Stimulated activated CD4-positive, alpha-beta T cell treated with anti-CD3 and anti-CD28 coated beads, Interleukin-2, amount 100 ng/mL, for 24 hours (primary cell): ENCODE measurements around the gene SHBG.
"Not testable (repeated sequence)": the region's sequence is repeated elsewhere in the genome, so short reads cannot be mapped to it uniquely, and the experiment has no call there.

ENCODE experiments used
- DNase-seq, 2 donors: peaks; one replicate each; pipeline ENCODE4 v3.0.0-alpha.2; 2020

Gene SHBG

DNA sequence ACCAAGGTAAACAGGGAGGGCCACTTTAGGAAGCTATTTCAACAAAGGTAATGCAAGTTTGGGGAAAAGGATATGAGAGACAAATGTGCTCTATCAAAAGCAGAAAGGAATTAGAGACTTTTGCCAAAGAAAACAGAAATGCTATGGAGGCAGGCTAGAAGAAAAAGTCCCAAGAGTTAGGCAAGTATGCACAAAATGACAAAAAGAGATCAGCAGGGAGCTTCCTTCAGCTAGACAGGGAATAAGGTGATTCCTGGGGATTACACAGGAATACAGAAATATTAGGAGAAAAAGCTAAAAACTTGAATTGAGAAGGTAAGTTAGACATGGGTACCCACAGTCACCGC, 17.7 kb upstream of the SHBG start:
- DNase-seq = no peak

DNA sequence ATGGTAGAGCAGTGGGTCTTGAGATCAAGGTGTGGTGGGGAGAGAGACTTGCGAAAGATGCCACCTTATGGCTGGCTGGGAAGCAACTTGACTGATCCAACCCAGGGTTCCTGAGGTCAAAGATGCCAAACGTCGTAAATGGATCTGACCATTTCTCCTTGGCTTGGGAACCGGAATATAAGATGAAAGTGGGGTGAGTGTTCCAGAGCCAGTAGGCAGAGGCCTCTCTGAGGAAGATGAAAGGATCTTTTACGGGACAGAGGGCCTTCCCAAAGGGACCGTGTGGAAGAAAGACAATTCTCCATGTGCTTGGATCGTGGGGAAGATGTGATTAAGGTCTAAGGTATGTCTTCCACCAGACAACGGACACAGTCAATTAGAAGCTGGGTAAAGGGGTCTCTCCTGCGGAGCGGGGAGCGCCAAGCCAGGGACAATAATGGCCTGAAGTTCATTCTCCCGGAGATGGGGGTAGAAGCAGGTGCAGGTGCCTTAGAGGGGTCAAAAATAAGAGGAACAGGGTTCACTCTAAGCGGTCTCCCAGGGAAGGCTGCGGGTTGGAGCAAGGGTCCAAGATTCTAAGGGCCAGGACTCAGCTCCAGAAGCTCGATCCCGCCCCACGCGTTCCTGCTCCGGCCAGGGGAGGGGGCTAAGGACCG, 16.0 kb upstream of the SHBG start:
- no peak for DNase-seq

DNA sequence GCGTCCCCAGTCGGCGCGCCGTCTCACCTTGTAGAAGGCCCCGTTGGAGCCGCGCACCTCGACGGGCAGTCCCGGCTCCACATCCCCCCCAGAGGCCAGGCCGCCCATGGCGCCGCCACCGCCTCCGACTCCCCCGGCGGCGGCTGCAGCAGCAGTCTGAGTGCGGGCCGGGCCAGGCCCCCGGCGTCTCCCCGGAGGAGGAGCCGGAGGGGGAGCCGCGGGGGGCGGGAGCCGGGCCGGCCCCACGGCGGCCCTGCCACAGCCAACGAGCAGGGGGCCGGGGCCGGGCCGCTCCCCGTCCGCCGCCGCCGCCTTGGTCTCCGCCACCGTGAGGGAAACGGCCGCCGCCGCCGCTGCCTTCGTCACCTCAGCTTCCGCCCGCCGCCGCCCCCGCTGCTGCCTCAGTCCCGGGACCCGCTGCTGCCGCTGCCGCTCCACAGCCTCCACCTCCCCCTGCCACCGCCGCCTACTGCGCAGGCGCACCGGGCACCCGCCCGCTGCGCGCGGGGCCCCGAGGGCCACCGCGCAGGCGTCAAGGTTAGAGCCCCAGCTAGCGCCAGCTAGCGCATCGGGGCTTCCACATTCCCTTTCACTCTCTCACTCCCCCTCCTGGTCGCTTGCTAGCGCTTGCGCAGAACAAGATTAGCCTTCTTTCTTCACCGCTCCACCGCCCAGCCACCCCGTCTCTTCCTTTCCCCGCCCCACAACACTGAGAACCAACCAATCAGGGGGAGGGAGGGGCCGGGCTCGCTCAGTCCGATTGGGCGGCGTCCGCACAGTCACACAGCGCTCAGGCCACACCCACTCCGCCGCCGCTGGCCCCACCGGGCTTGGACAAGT, 15.3 kb upstream of the SHBG start, which contains the start of gene FXR2:
FXR2 (minus strand) TSS at position 473 of the 840 bp plus-strand sequence; CDS start at position 108, 365 bp downstream.
- DNase-seq = peak; percentile 99 to 100

DNA sequence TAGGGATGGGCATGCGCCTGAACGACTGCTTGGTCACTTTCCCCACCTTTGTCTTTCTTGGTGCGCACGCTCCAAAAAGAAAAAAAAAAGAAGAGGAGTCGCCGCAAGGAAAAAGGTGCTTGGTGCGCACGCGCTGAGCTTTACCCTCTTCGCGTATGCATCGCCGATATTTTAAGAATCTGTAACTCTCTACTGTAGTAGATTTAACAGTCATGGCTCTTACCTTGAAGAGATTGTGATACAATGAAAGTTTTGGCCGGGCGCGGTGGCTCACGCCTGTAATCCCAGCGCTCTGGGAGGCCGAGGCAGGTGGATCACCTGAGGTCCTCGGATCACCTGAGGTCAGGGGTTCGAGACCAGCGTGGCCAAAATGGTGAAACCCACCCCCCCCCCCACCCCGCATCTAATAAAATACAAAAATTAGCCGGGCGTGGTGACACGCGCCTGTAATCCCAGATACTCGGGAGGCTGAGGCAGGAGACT, 14.6 kb upstream of the SHBG start:
- DNase-seq = no peak

DNA sequence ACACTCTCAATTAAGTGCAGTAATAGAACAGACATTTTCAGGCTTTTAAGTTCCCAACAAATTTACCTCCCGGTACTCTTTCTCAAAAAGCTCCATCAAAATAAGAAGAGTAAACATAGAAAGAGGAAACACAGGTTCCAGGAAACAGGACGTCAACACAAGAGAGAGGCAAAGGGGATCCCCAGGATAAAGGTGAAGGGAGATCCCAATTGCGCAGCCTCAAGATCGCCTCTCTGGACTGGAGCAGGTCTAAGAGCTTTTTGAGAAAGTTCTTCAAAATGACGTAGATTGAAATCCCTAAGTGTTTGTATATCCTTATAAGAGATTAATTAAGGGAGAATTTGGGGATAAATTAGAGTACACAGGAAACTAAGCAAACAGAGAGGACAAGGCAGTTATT, 11.3 kb upstream of the SHBG start:
- no peak for DNase-seq

DNA sequence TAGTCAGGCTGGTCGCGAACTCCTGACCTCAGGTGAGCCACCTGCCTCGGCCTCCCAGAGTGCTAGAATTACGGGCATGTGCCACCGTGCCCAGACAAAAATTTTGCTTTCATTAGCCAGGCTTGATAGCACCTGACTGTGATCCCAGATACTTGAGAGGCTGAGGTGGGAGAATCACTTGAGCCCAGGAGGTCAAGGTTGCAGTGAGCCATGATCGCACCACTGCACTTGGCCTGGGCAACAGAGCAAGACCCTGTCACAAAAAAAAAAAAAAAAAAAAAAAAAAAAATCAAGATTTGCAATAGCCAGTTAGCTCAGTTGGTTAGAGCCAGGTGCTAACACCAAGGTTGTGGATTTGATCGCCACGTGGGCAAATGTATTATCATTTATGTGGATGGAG, 9.1 kb upstream of the SHBG start:
- no peak for DNase-seq

DNA sequence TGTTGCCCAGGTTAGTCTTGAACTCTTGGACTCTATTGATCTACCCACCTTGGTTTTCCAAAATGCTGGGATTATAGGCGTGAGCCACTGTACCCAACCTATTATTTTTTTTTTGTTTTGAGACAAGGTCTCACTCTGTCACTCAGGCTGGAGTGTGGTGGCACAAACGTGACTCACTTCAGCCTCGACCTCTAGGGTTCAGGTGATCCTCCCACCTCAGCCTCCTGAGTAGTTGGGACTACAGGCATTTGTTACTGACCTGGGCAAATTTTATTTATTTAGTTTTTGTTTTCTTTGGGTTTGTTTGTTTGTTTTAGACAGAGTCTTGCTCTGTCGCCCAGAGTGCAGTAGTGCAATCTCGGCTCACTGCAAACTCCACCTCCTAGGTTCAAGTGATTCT, 6.3 kb upstream of the SHBG start:
- DNase-seq = no peak

DNA sequence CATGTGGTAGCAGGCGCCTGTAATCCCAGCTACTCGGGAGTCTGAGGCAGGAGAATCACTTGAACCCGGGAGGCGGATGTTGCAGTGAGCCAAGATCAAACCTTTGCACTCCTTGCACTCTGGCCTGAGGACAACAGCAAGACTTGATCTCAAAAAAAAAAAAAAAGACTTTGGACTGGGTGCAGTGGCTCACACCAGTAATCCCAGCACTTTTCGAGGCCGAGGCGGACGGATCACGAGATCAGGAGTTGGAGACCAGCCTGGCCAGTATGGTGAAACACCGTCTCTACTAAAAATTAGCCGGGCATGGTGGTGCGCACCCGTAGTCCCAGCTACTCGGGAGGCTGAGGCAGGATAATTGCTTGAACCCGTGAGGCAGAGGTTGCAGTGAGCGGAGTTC, 4.2 kb upstream of the SHBG start:
- not testable (repeated sequence) for DNase-seq

DNA sequence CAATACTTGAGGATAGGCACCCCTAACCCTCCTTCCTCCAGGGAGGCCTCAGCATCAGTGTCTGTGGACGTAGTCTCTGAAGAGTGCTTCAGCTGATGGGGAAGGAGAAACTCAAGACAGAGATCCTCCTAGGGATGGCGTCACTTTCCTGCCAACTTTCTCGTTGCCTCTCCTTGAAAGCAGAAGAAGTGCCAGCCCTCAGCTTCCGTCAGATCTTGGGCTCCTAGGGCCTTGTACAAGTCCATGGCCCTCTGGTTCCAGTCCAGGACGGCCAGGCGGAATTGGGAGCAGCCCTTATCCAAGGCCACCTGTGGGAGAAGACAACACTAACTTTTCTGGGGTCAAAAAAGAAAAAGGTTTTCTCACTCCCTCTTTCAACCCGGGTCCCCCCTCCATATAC, 3.6 kb upstream of the SHBG start:
- no peak for DNase-seq

DNA sequence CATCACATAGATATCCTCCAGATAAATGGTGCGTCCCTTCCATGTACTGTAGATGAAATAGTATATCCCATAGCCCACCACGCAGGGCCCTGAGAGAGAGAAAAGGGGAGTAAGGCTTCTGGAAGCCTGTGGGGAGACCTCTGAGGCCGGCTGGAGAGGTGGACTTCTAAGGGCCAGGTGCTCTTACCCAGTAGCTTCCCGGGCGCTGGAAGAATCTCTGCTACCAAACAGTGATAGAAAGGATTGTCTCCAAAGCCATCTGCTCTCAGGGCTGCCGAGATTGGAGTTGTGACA, 3.0 kb upstream of the SHBG start:
- DNase-seq = no peak

DNA sequence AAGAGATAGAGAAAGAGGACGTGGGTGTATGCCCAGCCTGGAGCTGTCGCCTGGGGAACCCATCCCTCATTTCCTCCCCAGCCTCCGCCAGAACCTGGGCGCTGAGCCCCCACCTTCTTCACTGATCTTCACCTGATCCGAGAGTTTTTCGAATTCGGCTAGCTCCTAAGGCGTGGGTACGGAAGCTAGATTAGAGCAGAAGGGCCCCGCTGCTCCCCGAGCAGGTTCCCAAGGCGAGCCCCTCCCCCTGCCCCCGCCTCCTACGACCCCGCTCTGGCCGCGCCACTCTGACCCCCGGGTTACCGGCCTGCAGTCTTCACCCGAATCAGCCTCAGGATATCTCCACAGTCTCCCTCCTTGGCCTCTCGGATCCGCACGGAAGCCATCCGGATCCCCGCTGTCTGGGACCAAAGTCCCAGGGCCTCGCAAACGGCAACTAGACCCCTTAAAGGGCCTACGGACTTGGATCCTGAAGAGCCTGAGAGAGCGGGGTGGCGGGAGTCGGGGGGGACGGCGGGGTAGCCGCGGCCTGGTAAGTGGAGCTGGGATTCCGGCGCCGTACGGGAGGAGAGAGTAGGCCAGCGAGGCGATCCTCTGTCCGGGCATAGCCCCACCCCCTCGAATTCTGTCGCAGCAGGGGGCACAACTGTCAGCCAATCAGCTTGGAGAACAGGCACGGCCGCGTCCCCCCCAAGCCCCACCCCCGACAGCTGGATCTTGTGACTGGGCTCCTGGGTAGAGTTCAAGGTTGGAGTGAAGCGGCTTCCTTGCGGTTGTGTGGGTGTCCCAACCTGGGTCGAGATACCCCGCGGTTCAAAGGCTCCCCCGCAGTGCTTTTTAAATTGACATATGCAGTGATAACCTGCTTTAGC, 2.4 kb upstream of the SHBG start, which contains the start of gene SAT2:
SAT2 (minus strand) TSS at position 572 of the 872 bp plus-strand sequence; CDS start at position 386, 186 bp downstream.
- peak; percentile 85 to 86 for DNase-seq

DNA sequence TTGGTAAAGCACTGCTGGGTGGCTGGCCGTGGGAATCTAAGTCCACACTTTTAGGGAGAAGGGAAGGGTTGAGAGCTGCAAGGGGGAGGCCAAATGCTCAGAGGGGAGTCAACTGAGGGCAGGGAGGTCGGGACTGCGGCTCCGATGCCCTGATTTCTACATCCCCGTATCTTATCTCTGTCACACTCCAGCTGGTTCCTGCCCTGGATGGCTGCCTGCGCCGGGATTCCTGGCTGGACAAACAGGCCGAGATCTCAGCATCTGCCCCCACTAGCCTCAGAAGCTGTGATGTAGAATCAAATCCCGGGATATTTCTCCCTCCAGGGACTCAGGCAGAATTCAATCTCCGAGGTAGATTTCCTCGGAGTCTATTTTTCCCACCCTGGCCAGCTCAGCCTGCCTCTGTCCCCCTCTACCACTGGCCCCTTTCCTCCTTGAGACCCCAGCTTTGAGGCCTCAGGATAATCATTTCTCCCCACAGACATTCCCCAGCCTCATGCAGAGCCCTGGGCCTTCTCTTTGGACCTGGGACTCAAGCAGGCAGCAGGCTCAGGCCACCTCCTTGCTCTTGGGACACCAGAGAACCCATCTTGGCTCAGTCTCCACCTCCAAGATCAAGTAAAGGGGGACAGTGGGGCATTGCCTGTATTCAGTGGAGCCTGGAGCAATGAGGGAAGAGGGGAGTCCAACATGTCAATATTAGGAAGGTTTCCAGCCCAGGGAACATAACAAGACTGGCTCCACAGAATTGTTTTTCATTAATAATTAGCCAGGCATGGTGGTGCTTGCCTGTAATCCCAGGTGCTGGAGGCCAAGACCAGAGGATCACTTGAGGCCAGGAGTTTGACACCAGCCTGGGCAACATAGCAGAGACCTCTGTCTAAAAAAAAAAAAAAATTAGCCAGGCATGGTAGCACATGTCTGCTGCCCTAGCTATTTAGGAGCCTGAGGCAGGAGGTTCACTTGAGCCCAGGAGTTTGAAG, 1.8 kb downstream of the SHBG start:
- DNase-seq = no peak

DNA sequence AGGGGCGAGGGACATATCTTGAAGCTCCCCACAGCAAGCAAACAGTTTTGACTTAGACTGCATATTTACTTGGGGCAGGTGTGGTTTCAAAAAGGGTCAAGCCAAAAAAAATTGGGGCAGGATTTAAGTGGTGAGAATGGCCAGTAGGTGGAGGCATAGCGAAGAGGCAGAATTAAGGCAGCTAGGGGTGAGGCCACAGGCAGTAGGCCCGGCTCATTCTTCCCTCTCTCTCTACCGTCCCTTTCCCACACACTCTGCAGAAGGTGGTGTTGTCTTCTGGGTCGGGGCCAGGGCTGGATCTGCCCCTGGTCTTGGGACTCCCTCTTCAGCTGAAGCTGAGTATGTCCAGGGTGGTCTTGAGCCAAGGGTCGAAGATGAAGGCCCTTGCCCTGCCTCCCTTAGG, 2.6 kb downstream of the SHBG start:
- DNase-seq = no peak

DNA sequence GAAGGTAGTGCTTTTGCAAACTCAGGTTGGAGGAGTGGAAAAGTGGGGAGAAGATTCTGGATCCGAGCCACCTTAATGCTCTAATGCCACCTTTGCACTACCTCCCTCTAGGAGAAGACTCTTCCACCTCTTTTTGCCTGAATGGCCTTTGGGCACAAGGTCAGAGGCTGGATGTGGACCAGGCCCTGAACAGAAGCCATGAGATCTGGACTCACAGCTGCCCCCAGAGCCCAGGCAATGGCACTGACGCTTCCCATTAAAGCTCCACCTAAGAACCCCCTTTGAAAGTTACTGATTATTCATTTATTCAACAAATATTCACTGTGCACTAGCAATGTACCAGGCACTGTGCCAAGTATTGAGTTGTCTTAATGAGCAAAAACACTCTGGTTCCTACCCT, 3.2 kb downstream of the SHBG start:
- no peak for DNase-seq

DNA sequence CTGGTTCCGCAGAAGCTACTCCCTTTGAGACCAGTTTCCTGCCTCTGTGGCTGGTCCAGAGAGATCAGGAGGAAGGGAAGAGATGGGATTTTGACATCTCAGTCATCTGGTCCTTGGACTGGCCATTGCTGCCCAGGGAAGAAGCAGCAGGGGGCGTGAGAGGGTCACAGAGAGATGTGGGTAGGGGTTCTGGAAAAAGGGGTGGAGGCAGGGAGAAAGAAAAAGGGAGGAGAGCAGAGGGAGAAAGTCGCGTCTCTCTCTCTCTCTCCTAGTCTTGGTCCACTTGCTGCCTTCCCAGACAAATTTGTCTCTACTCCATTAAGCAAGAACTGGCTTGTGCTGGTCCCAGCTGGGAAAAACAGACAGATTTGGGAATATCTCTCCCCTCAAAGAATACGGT, 4.4 kb downstream of the SHBG start:
- peak in 1 of 2 donors; percentile 34 for DNase-seq

DNA sequence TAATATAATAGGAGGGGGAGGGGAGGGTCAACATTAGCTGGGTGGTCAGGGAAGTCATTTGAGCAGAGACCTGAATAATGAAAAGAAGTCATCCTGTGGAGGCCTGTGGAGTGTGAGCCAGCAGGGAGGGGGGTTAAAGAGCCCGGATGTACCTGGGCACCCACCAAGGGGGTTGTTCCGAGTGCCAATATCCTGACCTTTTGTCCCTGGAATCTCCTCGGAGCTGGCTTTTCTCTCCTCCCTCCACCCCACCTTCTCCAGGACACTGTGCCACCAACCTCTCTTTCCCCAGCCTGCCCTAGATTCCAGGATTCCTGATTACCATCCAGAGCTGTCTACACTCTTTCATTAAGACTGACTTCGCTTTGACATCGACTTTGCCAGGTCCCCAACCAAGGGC, 6.2 kb downstream of the SHBG start:
- no peak for DNase-seq

DNA sequence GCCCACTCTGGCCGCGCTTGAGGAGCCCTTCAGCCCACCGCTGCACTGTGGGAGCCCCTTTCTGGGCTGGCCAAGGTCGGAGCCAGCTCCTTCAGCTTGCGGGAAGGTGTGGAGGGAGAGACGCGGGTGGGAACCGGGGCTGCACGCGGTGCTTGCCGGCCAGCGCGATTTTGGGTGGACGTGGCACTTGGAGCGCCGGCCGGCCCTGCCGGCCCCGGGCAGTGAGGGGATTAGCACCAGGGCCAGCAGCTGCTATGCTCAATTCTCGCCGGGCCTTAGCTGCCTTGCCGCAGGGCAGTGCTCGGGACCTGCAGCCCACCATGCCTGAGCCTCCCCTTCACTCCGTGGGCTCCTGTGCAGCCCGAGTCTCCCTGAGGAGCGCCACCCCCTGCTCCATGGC, 10.8 kb downstream of the SHBG start:
- no peak for DNase-seq

DNA sequence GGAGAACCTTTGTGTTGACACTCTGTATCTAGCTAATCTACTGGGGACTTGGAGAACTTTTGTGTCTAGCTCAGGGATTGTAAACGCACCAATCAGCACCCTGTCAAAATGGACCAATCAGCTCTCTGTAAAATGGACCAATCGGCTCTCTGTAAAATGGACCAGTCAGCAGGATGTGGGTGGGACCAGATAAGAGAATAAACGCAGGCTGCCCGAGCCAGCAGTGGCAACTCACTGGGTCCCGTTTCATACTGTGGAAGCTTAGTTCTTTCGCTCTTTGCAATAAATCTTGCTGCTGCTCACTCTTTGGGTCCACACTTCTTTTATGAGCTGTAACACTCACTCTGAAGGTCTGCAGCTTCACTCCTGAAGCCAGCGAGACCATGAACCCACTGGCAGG, 11.7 kb downstream of the SHBG start:
- DNase-seq = not testable (repeated sequence)

DNA sequence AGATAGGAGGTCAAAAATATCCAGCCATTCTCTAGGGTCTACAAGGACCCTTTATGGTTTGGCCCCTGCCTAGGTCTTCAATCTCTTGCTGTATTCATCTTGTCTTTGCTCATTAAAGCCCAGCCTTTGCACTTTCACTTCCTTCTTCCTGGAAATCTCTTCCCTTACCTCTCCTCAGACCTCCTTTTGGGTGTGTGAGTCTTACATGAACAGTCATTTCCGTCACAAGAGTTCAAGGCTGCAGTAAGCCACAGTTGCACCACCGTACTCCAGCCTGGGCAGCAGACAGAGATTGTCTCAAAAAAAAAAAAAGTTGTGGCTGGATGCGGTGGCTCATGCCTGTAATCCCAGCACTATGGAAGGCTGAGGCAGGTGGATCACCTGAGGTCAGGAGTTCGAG, 14.8 kb downstream of the SHBG start:
- no peak for DNase-seq

DNA sequence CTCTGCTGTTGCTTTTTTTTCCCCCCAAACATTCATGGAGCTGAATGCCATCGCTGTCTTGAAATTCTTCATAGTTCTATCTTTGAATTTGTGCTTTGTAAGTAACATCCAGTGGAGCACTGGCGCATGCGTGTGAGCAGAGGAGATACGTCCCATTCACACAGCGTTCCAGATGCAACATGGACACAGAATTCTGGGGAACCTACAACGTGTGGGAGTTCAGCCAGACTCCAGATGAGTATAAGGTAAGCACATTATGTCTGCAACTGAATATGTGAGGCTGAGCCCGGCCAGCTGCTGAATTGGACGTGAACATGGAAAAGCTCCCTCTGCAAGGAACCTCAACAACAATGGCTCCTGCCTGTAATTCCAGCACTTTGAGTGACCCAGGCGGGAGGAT, 16.5 kb downstream of the SHBG start:
- no peak for DNase-seq

DNA sequence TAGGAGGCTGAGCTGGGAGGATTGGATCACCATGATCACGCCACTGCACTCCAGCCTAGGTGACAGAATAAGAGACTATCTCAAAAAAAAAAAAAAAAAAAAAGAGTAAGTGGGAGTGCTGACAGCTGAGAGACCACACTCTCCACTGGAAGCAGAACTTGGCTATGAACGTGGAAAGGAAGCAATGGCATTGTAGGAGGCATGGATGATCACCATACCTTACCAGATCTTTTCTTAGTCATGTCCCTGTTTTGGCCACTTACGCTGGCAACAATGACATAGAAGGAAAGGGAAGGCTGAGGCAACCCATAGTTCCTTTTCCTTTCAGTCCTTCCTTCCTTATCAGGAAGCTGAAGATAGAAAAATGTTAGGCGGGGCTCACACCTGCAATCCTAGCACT, 17.1 kb downstream of the SHBG start:
- no peak for DNase-seq

DNA sequence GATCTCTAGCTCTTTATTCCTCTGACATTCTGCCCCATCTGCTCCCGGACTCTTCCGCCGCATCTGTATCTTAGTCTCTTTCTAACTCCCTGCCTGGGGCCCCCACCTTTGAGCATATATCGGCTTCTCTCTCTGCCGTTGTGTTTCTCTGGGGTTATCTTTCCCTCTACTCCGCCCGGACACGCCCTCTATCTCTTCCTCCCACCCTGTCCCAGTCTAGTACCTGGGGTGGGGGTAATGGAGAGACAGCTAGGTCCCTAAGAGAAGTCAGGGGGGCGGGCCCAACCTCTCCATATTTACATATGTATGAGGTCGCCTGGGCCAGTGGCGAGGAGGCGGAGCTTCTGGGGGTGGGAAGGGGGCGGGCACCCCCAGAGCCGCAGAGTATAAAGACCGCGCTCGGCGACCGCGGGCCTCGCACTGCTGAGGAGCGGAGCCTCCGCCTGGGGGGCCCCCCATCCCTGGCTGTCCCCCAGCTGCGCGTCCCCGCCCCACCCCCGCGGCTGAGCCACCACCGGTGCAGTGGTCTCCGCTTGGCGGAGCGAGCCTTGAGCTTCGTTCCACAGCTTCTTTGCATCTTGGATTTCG, 20.7 kb downstream of the SHBG start, which contains the start of gene ATP1B2:
ATP1B2 (plus strand) TSS at position 418 of the 588 bp plus-strand sequence. CDS start 593 bp downstream, outside the sequence.
- DNase-seq = peak; percentile 73 to 75
